NCI-H526 treated with DMSO at 0.1 percent for 48 hours (cell line): Measurements from ENCODE around the gene UGT3A1.

Experiments
- DNase-seq: peaks from one replicate; lab custom pipeline; 2025; lab: John Stamatoyannopoulos, UW

UGT3A1 gene

DNA sequence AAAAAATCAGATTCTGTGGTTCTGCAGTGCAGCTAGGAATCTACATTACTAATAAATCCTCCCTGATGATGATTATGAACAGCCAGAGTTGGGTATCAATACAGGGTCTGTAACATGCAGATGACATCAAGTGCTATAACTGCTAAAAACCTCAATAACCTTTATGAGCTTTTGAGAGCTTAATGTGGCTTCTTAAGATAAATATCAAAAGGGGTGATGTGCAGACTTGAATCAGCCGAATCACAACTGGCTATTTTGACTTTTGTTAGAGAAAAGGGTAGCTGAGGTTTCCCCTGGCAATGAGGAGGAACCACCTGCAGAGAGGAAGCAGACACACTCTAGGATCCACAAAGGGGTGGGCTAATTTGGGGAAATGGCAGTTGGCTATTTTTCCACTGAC lies 83.0 kb downstream of the UGT3A1 start:
- no peak for DNase-seq

- DNase-seq = no peak
Measured at GRCh38 chr5:35904443-35905132, 86.6 kb downstream of the UGT3A1 start.

GRCh38 chr5:35903631-35904203 lies 87.5 kb downstream of the UGT3A1 start:
- DNase-seq = no peak

DNA sequence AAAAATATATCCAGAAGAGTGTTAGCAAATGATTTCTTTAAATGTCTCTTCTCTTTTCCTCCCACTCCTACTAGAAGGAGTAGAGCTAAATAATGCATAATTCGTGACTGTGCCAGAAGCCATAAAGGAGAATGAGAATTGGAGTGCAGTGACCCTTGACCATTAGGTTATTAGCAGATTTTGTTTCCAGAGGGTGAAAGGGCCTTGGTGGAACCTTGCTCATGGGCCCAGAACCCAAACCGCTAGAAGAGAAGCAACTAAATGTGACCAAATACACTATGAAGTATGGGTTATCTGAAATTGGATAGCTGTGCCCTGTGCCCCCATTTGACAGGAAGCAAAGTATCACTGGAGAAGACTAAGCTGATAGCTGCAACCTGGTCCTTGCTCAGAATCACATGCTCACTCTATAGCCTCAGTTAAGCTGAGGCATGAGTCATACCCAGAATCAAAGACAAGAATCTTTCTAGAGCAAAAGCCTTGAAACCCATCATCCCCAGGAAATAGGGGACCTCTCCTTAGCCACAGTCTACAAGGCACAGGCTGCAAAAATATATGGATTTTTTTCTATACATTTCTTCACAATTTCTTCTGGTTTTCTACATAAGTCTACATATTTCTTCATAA lies 89.0 kb downstream of the UGT3A1 start:
- DNase-seq = no peak
